NCI-H526 (cell line): ENCODE results near the gene EHMT1.

ENCODE experiments used
- DNase-seq, 2 experiments: peaks; one replicate each; lab custom pipeline; 2025; lab: John Stamatoyannopoulos, UW

EHMT1 gene

DNA sequence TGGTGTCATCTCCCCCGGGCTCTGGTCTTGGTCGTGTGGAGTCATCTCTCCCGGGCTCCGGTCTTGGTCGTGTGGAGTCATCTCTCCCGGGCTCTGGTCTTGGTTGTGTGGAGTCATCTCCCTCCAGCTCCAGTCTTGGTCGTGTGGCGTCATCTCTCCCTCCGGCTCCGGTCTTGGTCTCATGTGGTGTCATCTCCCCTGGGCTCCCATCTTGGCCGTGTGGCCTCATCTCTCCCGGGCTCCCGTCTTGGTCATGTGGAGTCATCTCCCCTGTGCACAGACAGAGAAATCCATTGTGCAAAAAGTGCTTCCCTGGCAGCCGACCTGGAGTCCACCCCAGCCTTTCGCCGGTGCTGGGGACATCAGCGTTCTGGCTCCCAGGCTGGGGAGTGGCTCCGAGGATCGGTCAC lies 167.7 kb downstream of the EHMT1 start:
- no peak for DNase-seq

DNA sequence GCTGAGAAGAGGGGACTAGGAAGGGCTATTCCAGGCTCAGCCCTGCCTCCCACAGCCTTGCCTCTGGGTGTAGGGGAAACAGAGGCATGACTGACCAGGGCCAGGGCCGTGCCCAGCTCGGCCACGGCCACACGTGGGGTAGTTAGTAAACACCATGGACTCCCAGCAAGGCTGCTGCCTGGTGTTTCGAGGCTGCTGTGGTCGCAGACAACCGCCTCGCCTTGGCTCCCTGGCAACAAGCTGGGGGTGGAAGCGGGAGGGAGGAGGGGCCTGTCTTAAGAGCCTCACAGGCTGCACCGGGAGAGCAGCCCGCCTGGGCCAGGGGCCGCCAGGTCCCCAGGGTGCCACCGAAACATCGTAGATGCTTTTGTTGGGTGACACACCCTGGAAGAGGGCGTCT lies 168.6 kb downstream of the EHMT1 start:
- DNase-seq: no peak

DNA sequence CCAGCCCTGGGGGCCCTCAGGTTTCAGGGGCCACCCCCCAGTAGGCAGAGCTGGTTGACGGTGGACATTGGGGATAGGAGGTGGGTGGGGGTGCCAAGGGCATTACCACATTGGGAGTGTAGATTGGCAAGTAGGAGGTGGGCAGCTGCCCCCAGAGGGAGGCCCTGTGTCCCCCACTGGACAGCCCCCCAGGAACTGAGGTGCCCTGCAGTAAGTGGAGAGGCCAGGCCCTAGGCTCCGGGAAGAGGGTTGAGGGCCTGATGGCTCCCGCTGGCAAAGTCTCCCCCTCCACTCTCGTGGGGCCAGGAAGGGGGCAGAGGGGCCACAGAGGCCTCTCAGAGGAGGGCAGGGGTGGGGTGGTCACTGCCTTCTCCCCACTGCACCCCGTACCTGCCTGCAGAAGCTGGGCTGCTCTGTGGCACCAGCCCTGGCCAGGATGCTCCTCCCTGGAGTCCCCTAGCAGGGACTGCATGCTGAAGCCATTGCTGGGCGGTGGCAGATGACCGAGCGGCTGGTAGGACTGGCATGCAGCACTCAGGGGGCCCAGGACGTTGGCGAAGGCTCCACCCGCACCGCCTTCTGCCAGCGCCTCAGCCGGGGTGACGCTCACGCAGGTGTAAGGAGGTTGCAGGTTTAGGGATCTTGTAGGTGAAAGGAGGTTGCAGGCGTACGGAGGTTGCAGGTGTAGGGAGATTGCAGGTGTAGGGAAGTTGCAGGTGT lies 169.1 kb downstream of the EHMT1 start:
- DNase-seq: no peak

DNA sequence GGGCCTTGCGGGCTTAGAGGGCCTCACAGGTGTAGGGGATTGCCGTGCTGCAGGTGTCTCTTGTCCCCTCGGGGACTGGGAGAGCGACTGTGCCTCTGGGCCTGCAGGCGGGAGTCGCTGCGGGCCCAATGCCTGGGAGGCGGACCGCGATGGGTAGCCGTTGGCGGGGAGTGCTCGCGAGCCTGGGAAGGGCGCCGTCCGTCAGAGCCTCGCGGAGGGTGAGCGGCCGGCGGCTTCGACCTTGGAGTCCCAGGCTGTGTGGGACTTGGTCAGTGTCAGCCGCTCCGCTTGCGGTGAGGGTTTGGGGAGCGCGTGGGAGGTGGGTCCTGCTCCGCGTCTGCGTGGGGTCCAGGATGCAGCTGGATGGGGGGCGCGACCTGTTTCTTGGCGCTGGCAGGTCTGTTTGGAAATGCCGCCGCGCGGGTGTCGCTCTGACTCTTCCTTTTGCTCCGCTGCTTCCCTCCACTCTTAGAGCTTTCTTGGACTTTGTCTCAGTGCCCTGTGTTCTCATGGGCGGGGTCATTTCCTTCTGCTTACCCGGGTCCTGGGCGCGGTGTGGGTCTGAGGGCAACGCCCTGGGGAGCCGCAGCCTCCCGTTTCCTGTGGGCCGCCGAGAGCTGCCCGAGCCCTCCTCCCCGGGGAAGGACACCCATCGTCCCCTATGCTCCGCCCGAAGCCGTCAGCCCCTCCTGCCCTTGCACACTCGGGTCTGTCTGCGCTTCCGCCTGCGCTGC lies 169.9 kb downstream of the EHMT1 start:
- no peak for DNase-seq

DNA sequence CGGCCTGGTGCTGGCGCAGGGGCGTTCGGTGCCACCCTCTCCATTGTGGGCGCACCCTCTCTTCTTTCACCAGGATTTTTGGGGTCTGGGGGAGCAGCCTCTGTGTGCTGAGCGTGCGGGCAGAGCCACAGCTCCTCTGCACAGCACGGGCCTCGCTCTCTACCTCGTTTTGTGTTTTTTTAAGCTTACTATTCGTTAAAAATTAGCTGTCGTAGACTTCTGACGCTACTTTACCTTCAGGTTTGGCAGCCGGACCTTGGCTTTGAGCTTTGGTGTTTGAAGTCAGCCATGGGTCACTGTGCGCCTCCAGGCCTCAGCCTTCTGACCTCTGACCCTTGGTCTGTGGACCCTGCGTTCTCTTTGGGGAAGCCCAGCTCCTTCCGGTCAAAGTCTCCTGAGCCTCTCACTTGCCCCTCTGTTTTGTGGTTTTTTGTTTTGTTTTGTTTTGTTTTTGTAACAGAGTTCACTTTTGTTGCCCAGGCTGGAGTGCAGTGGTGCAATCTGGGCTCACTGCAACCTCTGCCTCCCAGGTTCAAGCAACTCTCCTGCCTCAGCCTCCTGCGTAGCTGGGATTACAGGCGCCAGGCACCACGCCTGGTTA lies 170.6 kb downstream of the EHMT1 start:
- no peak for DNase-seq

DNA sequence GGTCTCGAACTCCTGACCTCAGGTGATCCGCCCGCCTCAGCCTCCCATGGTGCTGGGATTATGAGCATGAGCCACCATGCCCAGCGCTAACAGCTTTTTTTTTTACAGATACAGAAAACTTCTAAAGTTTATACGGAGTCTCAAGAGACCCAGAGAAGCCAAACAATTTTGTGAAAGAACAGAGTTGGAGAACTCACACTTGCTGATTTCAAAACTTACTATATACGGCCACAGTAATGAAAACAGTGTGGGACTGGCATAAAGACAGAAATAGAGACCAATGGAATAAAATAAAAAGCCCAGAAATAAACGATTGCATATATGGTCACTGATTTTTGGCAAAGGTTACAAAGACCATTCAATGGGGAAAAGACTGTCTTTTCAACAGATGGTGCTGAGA lies 173.1 kb downstream of the EHMT1 start:
- DNase-seq: no peak

DNA sequence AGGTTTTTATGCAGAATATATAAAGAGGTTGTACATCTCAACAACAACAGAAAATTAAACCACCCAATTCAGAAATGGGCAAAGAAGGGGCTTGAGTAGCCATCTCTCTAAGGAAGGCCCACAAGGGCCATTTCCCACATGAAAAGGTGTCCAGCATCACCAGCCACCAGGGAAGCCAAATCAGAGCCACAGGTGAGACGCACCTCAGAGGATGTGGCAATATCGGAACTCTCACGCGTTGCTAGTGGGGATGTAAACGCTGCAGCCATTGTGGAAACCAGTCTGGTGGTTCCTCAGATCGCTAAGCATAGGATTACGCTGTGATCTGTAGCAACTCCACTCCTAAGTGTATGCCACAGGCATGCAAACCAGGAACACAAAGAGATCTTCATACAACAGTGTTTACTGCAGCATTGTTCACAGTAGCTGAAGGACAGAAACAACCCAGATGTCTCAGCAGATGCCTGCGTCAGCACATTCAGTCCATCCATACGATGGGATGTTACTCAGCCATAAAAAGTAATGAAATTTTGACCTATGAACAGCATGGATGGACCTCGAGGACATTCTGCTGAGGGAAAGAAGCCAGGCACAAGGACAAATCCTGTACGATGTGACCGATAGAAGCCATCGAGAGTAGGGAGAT lies 174.5 kb downstream of the EHMT1 start:
- no peak for DNase-seq

DNA sequence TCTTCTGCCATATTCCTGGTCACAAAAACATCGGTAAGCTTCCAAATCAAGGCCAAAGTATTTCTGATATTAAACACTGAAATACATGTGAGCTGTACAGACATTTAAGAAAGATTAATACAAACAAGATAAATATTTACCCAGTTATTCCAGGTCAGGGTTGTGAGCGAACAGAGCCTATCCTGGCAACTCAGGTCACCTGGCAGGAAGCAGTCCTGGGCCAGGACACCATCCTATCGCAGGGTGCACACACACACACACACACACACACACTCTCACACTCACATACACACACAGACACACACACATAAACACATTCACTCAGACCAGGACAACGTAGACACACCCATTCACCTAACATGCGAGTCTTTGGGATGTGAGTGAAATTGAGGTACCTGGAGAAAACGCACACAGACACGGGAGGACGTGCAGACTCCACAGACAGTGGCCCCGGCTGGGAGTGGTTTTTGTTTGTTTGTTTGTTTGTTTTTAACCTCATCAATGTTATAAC lies 176.4 kb downstream of the EHMT1 start:
- DNase-seq: no peak

DNA sequence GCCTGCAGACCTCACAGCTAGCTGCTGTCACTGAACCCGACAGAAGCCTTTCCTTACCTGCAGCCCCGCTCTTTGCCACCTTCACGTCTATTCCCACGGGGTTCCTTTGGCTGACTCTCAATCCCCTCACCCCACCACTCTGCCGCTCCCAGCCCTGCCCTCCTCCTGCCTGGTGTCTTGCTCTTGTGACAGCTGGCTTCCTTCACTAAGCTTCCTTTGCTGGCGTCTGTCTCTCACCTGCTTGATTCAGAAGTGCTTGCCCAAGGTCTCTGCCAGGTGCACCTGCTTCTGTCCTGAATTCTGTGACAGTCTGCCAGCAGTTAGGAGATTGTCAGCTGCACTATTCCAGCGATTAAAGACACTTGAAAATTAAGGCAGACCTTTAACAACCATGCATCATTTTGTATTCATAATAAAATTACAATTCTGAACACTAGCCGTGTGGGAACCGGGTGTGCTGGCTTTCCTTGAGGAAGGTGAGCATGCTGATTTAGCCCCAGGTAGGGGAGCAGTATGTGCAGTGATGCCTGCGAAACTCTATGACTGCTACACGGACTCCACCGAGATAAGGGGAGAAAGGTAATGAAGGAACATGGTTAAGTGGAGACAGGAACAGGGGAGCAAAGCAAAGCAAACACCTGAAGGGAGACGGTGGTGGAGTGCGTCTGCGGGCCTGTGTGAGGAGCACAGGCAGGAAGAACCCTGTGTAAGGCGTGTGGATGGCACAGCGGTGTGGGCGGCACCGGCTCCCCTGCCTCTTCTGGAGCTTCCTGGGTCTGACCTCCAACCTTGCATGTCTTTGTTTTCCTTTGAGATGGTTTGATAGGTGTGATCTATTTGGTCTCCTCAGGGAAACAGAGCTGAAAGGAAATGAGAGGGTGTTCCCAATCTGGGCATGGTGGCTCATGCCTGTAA lies 178.7 kb downstream of the EHMT1 start:
- no peak for DNase-seq

DNA sequence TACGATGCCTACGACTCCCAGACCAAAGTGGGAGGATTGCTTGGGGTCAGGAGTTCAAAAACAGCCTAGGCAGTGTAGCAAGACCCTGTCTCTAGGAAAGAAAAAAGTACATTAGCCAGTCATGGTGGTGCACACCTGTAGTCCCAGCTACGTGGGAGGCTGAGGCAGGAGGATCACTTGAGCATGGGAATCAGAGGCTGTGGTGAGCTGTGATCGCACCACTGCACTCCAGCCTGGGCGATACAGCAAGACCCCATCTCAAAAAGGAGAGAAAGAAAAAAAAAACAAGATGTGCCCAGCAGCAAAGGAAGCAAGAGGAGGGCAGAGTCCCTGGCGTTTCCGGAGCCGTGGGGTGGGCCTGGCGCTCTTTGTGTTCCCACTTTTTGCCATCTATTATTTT lies 179.3 kb downstream of the EHMT1 start:
- no peak for DNase-seq

DNA sequence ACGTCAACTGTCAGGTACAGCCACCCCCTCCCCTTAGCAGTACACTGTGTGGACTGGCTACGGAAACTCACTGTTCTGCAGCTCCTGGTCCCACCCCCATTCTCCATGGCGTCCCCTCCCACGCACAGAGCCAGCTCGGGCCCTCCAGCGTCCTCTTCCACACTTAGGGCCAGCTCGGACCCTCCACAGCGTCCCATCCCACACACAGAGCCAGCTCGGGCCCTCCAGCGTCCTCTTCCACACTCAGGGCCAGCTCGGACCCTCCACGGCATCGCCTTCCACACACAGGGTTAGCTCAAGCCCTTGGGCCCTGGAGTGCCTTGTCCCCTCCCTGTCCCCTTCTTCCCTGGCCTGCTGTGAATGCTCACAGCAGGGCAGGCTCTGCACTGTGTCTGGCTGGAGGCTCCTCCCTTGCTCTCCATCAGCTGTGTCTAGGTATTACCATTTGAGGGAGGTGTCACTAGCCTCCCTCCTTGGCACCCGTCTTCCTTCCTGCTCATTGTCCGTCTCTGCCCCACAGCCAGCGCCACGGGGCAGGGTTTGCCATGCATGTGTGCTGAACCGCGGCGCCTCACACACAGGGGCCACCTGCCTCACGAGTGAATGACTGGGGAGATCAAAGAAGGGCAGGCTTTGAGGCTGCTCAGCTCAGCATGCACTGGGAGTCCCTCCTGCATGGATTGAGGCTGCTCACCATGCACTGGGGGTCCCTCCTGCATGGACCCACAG lies 180.3 kb downstream of the EHMT1 start:
- no peak for DNase-seq

DNA sequence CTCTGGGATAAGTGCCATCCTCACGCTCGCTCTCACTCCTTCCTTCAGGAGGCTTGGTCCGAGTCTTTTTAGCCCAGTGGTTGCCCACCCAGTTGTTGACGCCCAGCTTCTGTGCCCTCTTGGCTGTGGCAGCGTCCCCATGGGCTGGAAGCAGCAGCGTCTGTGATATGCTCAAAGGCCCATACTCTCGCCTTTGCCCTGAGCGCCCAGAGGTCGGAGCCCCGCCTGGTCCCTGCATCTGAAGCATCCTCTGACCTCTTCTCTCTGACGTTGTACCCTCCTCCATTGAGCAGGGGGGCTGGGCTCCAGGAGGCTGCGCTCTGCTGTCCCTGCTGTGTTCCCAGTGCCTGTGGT lies 180.8 kb downstream of the EHMT1 start:
- DNase-seq: no peak

DNA sequence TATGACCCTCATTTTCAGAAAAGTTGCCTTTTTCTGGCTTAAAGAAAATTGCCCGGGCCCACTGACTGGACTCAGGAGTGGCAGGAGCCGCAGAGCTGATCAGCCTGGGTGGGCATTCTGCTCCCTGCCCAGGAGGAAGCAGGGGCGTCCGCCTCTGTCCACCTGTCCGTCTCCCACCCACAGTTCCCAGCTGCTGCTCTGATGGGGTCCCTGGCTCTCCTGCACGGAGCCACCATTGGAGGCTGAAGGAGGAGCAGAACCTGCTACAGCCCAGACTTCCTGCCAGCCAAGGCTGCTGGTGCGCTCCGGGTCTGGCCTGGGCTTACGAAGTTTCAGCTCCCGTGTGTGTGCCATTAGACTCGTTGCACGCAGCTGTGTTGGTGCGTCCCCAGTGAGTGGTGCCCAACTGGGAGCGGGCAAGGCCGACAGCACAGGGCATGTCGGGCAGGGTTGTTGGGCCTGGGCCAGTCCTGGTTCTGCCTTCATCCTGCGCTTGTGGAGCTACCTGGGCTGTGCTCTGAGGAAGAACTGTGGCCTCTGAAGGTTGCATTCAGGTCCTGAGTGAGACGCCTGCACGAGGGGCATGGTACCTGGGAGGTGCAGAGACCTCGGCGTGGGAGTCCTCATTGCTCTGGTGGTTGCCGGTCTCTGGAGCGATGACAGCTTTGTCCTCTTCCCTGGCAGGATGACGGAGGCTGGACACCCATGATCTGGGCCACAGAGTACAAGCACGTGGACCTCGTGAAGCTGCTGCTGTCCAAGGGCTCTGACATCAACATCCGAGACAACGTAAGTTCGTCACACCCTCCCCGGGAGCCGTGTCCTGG lies 181.6 kb downstream of the EHMT1 start:
- DNase-seq: no peak

DNA sequence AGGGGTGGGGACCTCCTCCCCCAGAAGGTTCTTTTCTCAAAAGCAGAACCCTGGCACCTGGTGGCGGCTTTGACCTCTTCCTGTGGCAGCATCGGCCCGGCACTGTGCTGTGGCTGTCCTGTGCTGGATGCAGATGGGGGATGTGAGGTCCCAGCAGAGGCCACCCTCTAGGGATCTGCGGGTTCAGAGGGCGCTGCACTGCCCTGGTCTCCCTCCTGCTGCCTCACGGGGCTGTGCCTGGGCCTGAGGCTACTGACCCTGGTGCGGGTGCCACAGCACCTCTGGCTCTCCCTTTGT lies 182.2 kb downstream of the EHMT1 start:
- no peak for DNase-seq

DNA sequence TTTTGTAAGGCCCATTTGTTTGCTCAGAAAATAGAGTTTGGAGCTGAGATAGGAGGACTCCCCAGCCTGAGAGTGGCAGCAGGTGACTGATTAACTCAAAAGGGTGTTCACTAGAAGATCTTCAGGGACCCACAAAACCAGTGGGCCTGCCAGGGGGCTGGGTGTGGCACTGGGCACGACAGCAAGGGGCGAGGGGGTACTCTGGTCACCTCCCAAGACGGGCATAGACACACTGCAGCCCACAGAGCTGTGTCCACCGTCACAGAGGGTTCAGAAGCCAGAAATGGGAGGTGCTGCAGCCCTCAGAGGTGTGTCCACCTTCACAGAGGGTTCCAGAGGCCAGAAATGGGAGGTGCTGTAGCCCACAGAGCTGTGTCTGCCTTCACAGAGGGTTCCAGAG lies 183.2 kb downstream of the EHMT1 start:
- no peak for DNase-seq

DNA sequence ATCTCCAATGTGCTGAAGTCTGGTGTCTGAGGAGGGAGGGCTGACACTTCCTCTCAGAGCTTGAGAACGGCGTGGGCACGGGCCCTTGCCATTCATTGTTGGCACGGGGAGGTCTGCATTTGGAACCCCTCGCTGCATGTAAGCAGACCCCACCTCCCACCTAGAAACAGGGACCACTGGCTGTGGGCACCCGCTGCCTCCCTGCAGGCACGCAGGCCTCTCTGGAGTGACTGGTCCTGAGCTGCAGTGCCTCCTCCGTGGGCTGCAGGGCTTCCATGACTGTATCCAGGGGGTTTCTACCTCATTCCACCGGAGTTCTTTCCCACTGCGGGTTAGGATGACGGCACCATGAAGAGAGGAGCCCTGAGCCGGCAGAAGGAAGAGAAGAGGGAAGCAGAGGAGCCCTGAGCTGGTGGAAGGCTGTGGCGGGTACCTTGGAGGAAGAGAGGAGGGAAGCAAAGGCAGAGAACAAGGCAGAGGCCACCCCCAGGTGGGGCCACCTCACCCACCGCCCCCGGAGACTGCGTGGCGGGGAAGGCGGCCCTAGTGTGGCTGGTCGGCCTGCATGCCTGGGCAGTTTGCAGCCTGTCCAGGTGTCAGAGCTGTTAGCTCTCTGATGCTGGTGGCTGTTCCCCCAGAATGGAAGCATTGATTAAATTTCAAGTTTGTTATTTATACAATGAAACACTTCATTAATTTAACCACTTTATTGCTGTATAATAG lies 183.9 kb downstream of the EHMT1 start:
- DNase-seq: no peak

DNA sequence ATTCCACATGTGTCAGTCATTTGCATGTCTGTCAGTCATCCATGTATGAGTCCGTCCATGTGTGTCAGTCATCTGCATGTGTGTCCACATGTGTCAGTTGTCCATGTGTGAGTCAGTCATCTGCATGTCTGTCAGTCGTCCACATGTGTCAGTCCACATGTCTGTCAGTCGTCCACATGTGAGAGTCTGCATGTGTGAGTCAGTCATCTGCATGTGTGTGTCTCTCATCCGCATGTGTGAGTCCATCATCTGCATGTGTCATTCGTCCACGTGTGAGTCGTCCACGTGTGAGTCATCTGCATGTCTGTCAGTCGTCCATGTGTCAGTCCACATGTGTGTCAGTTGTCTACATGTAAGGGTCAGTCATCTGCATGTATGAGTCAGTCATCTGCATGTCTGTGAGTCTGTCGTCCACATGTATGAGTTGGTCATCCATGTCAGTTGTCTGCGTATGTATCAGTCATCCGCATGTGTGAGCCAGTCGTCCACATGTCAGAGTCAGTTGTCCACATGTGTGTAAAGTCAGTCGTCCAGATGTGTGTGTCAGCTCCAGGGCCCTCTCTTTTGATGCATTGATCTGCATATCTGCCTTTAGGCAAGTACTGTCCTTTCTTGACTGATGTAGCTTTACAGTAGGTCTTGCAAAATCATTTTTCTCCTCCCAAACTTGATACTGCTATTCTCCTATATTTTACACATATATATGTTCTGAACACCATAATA lies 186.3 kb downstream of the EHMT1 start:
- DNase-seq: no peak

DNA sequence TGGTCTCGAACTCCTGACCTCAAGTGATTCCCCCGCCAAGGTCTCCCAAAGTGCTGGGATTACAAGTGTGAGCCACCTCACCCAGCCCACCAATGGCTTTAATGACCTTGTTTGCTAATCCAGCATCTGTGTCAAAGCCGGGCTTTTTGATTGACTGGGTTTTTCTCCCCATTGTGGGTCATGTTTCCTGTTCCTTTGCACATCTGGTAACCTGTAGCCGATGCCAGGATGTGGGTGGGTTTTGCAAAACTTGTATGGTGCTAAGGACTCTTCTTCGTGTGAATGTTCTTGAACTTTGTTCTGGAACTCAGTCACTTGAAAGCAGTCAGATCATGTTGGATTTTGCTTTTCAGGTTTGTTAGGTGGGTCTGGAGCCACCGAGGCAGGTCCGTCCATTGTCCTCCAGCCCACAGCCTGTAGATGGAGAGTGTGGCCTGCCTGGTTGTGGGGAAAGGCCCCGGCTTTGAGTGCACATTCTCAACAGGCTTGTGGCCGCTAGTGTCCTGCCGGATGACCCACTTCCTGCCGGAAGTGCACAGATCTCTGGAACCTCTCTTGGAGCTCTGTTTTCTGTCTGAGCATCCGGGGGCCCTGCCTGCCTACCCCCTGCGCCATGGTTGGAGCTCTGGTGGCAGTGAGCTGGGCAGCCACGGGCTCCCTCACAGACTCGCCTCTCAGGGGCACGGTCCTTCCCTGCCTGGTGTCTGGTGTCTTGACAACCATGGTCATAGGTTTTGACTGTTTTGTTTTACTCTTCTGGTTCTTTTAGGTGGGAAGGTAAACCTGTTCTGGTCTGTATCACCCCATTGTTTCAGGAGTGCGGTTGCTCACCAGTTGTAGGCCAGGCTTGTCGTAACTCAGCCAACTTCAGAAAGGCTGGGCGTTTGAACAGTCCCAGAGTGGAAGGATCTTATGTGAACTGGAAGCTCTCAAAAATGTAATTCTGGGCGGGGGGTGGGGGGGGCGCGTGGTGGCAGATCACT lies 189.2 kb downstream of the EHMT1 start:
- no peak for DNase-seq
